Adipocyte (in vitro differentiated cells): ENCODE results near the gene SORCS2.

ENCODE experiments used
- DNase-seq: peaks from one replicate; pipeline ENCODE4 v3.0.0-alpha.2; 2015; ENCODE audit warnings: low read depth
- H3K27me3 ChIP-seq: replicated peaks from 2 replicates; pipeline ENCODE4 v1.7.0; 2013; ENCODE audit warnings: mild to moderate bottlenecking, low read length, moderate library complexity; ENCODE audit not compliant: control insufficient read depth, insufficient read depth
- H3K36me3 ChIP-seq: 2 replicates; pipeline ENCODE4 v1.7.0; 2013; ENCODE audit warnings: low read length, mild to moderate bottlenecking, moderate library complexity; ENCODE audit not compliant: control insufficient read depth, insufficient read depth, severe bottlenecking
- H3K4me1 ChIP-seq: 2 replicates; pipeline ENCODE4 v1.7.0; 2013; ENCODE audit warnings: mild to moderate bottlenecking, low read length, moderate library complexity; ENCODE audit not compliant: control insufficient read depth, insufficient read depth
- H3K4me3 ChIP-seq: 2 replicates; pipeline ENCODE4 v1.7.0; 2013; ENCODE audit warnings: mild to moderate bottlenecking, low read length, moderate library complexity
- H3K9ac ChIP-seq: 2 replicates; pipeline ENCODE4 v1.7.0; 2013; ENCODE audit warnings: mild to moderate bottlenecking, low read length, moderate library complexity
- H3K9me3 ChIP-seq: 2 replicates; pipeline ENCODE4 v1.7.0; 2013; ENCODE audit warnings: mild to moderate bottlenecking, low read length, moderate library complexity; ENCODE audit not compliant: control insufficient read depth

SORCS2 gene

DNA sequence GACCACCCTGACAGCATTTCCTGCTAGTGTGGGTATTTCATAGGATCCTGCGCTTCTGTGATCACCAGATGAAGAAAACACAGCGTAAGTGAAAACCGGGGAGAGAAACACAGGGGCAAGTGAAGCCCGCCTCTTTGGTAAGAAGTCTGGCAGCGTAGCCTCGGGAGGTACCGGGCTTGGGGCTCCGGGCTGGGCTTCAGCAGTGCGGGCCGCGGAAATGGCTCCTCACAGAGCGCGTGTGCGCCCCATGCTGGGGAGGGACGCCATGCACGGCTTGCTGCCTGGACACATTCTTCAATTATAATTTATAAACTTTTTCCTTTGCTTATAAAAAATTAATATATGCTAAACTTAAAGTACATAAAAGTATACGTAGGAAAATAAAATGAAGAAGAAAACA, 595.9 kb downstream of the SORCS2 start:
- Histone ChIP-seq H3K9me3 (no peaks in the 10 kb centered on the region), H3K27me3 (no peaks in the 10 kb centered on the region), H3K4me3 (no peak overlapping the region), H3K9ac (peak overlapping the region; percentile 46), H3K4me1 (peaks cover 29% of the 10 kb centered on the region), H3K36me3 (peaks cover 77% of the 10 kb centered on the region)
- no peak for DNase-seq

DNA sequence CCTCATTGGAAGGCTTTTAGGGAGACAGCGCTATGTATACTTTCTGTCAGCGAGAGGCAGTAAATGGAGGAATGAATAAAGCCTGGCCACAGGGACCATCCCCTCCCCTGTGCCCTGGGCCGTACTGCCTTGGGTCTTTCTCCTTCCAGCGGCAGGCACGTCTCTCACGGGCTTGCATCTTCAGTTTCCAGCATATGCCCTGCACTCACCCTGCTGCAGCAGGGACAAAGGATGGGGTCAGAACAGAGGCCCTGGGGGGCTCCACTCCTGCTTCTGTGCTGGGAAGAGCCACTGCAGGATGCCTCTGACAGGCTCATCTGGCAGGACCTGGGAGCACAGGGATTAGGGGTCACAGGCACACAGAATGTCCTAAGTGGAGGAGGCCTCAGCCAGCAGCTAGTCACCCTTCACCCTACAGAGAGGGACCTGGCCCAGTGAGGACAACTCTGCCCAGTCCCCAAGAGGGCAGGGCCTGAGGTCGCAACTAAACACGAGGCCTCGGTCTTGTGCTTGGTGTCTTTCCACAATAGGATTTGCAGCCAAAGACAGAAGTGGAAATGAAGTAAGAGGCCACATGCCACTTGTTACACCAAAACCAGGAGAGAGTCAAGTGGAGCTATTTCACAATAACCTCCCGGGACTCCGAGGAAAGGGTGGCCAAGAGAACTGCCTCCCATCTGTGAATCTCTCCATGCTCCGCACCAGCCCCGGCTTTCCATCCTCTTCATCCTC, 596.5 kb downstream of the SORCS2 start:
- H3K4me3 ChIP-seq, result no peak overlapping the region
- H3K27me3 ChIP-seq, result no peaks in the 10 kb centered on the region
- peak overlapping the region; percentile 46 for H3K9ac ChIP-seq
- peaks cover 78% of the 10 kb centered on the region for H3K36me3 ChIP-seq
- H3K9me3 ChIP-seq, result no peaks in the 10 kb centered on the region
- no peak for DNase-seq
- H3K4me1 ChIP-seq, result peaks cover 29% of the 10 kb centered on the region

DNA sequence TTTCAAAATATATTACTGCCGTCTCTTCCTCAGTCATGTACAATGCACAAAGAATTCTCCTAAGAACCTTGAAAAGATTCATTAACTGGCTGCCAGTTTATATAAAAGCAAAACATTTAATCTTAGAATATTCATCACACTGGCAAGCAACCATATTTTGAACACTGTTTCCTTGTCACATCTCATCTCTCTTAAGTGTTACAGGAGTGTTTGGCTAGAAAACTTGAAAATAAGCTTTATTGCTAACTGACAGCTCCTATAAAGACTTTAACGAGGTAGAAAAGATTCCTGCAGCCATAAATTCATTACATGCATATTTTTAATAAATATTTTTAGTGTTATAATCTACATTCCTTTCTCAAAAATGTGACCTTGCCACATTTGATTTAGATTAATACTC, 597.7 kb downstream of the SORCS2 start:
- H3K9me3 ChIP-seq, result no peaks in the 10 kb centered on the region
- no peak for DNase-seq
- H3K36me3 ChIP-seq, result peaks cover 71% of the 10 kb centered on the region
- H3K4me1 ChIP-seq, result peaks cover 29% of the 10 kb centered on the region
- H3K9ac ChIP-seq, result no peak overlapping the region
- H3K27me3 ChIP-seq, result no peaks in the 10 kb centered on the region
- no peak overlapping the region for H3K4me3 ChIP-seq

DNA sequence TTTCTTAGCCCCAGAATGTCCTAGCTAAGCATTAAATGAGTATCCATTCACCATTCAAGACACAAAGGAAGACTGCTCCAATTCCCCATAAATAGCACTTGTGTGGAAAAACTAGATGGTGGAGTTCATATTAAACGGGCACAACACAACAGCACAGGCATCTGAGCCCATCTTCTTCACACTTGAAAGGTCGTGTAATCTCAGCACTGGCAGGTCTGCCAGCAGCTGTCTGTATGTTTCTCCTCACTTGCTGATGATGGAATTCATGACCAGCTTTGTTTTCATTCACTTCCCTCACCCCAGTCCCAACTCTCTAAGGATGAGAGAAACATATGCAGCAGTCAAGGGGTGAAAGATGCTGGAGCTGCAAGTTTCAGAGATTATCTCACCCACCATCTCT, 598.7 kb downstream of the SORCS2 start:
- H3K9me3 ChIP-seq, result no peaks in the 10 kb centered on the region
- H3K27me3 ChIP-seq, result no peaks in the 10 kb centered on the region
- peaks cover 29% of the 10 kb centered on the region for H3K4me1 ChIP-seq
- DNase-seq, result no peak
- peaks cover 67% of the 10 kb centered on the region for H3K36me3 ChIP-seq
- H3K4me3 ChIP-seq, result no peak overlapping the region
- H3K9ac ChIP-seq, result no peak overlapping the region
